Liver (tissue), 9 donors: ENCODE data around the gene LNX1. TPM values are rescaled to one million over a fixed set of nuclear protein-coding genes. Genes with fewer than 3 reads are reported as not detected.

Experiments used
- DNase-seq: peaks from one replicate; pipeline ENCODE4 v3.0.0-alpha.2; 2017; ENCODE audit warnings: low spot score
- H3K27ac ChIP-seq, 2 donors: one replicate each; pipeline ENCODE4 v1.7.0; 2013; ENCODE audit warnings: inconsistent platforms in 2 of 2, low read length in 2 of 2, control low read depth in 1 of 2, low read depth in 1 of 2, mild to moderate bottlenecking in 1 of 2
- H3K27me3 ChIP-seq, 4 donors: one replicate each; pipeline versions ENCODE4 v1.6.1 to v1.7.0; 2013; ENCODE audit warnings: low read length in 3 of 4, inconsistent platforms in 1 of 4, mild to moderate bottlenecking in 1 of 4, moderate library complexity in 1 of 4; ENCODE audit not compliant: control insufficient read depth in 4 of 4, insufficient read depth in 4 of 4
- H3K36me3 ChIP-seq, 4 donors: one replicate each; pipeline versions ENCODE4 v1.6.1 to v1.7.0; 2013; ENCODE audit warnings: low read length in 3 of 4, mild to moderate bottlenecking in 3 of 4, low read depth in 1 of 4, moderate library complexity in 1 of 4; ENCODE audit not compliant: control insufficient read depth in 4 of 4, insufficient read depth in 3 of 4
- H3K4me1 ChIP-seq, 4 donors: one replicate each; pipeline versions ENCODE4 v1.6.1 to v1.7.0; 2013; ENCODE audit warnings: low read length in 3 of 4, mild to moderate bottlenecking in 3 of 4, moderate library complexity in 1 of 4; ENCODE audit not compliant: control insufficient read depth in 4 of 4, insufficient read depth in 4 of 4
- H3K4me3 ChIP-seq, 3 donors: one replicate each; pipeline versions ENCODE4 v1.6.1 to v1.7.0; 2013; ENCODE audit warnings: low read length in 3 of 3, control low read depth in 1 of 3, low read depth in 1 of 3, mild to moderate bottlenecking in 1 of 3
- H3K9ac ChIP-seq, 2 donors: one replicate each; pipeline ENCODE4 v1.7.0; 2013; ENCODE audit warnings: low read length in 2 of 2, mild to moderate bottlenecking in 2 of 2, moderate library complexity in 2 of 2, control low read depth in 1 of 2, low read depth in 1 of 2
- H3K9me3 ChIP-seq, 4 donors: one replicate each; pipeline versions ENCODE4 v1.6.1 to v1.7.0; 2013; ENCODE audit warnings: low read length in 3 of 4; ENCODE audit not compliant: control insufficient read depth in 4 of 4
- ATF3 ChIP-seq: IDR thresholded peaks from 2 replicates; pipeline ENCODE4 v1.6.1; 2016; ENCODE audit warnings: antibody characterized with exemption
- EGR1 ChIP-seq, 2 donors: IDR thresholded peaks; 2 replicates each; pipeline ENCODE4 v1.6.1; 2016 to 2018; ENCODE audit warnings: antibody characterized with exemption in 2 of 2, low read depth in 2 of 2
- FOXA1 ChIP-seq: IDR thresholded peaks from 2 replicates; pipeline ENCODE4 v1.6.1; 2016; ENCODE audit warnings: antibody characterized with exemption
- GABPA ChIP-seq, 2 donors: IDR thresholded peaks in 1 of 2; conservative IDR thresholded peaks in 1 of 2; 2 replicates each; pipeline ENCODE4 v1.6.1; 2016; ENCODE audit warnings: antibody characterized with exemption in 2 of 2, mild to moderate bottlenecking in 1 of 2, moderate library complexity in 1 of 2
- HNF4A ChIP-seq, 2 donors: conservative IDR thresholded peaks; 2 replicates each; pipeline ENCODE4 v1.6.1; 2016; ENCODE audit warnings: antibody characterized with exemption in 2 of 2, mild to moderate bottlenecking in 2 of 2
- HNF4G ChIP-seq: IDR thresholded peaks from 2 replicates; pipeline ENCODE4 v1.6.1; 2016; ENCODE audit warnings: antibody characterized with exemption
- JUND ChIP-seq, 2 donors: IDR thresholded peaks; 2 replicates each; pipeline ENCODE4 v1.6.1; 2016; ENCODE audit warnings: antibody characterized with exemption in 2 of 2
- MAX ChIP-seq: IDR thresholded peaks from 2 replicates; pipeline ENCODE4 v1.6.1; 2016; ENCODE audit warnings: antibody characterized with exemption
- NR2F2 ChIP-seq: IDR thresholded peaks from 2 replicates; pipeline ENCODE4 v1.6.1; 2016; ENCODE audit warnings: antibody characterized with exemption
- RAD21 ChIP-seq, 2 donors: IDR thresholded peaks; 2 replicates each; pipeline ENCODE4 v1.6.1; 2016; ENCODE audit warnings: antibody characterized with exemption in 2 of 2, mild to moderate bottlenecking in 2 of 2
- REST ChIP-seq: IDR thresholded peaks from 2 replicates; pipeline ENCODE4 v1.6.1; 2016; ENCODE audit warnings: antibody characterized with exemption, mild to moderate bottlenecking
- RXRA ChIP-seq, 2 donors: IDR thresholded peaks; 2 replicates each; pipeline ENCODE4 v1.6.1; 2017 to 2018; ENCODE audit warnings: antibody characterized with exemption in 2 of 2, mild to moderate bottlenecking in 1 of 2
- SP1 ChIP-seq: IDR thresholded peaks from 2 replicates; pipeline ENCODE4 v1.6.1; 2018; ENCODE audit warnings: antibody characterized with exemption, mild to moderate bottlenecking
- TAF1 ChIP-seq: conservative IDR thresholded peaks from 2 replicates; pipeline ENCODE4 v1.6.1; 2016; ENCODE audit warnings: antibody characterized with exemption, mild to moderate bottlenecking
- YY1 ChIP-seq: IDR thresholded peaks from 2 replicates; pipeline ENCODE4 v1.6.1; 2016; ENCODE audit warnings: antibody characterized with exemption, mild to moderate bottlenecking
- ZBTB33 ChIP-seq: IDR thresholded peaks from 2 replicates; pipeline ENCODE4 v1.6.1; 2016; ENCODE audit warnings: antibody characterized with exemption
- WGBS: extraction: QIAGEN DNeasy Blood & Tissue Kit; methylation state at CpG from one replicate; pipeline ENCODE4 v1.1.7; 2013; 5-methylcytosine and 5-hydroxymethylcytosine counted together
- polyA plus RNA-seq, 2 donors: library from polyadenylated mRNA; stranded (reverse) in 1 of 2; unstranded in 1 of 2; fragments of 200-250 nt in 1 of 2; fragments of >200 nt in 1 of 2; fragmentation: Nextera tagmentation in 1 of 2; extraction: Ambion mirVana in 1 of 2; gene quantifications; one replicate each; pipeline versions ENCODE4 v1.2.1 to v1.2.3, GENCODE V29; 2013 to 2015
- total RNA-seq, 2 donors: library from RNA; depleted of rRNA; stranded (reverse); fragments of >200 nt; gene quantifications; one replicate each; pipeline ENCODE4 v1.2.3, GENCODE V29; 2014
- donor health status: healthy.
- donor health status: healthy.
- donor health status: healthy.
- donor health status: healthy.
- donor health status: healthy.

The LNX1 gene
- total and polyA plus RNA-seq, 4 donors = 1.5 to 3.4 (median 2.3) TPM

GRCh38 chr4:53505947-53506346 lies 85.3 kb downstream of the LNX1 start:
- Histone ChIP-seq H3K9ac (no peak overlapping the region), H3K9me3 (no peaks in the 10 kb centered on the region), H3K27me3 (no peaks in the 10 kb centered on the region), H3K27ac (no peak overlapping the region), H3K4me3 (no peak overlapping the region), H3K36me3 (peaks cover 0 to 2% (median 0%) of the 10 kb centered on the region in 4 donors), H3K4me1 (peaks cover 0 to 11% (median under 1%) of the 10 kb centered on the region in 4 donors)
- 92% methylated on average over 2 of the region's 2 CpGs for WGBS
- peak; percentile 55 to 63 for TF ChIP-seq RAD21 (IDR thresholded peaks at IDR 0.05)
- no peak for TF ChIP-seq JUND (IDR thresholded peaks at IDR 0.05)
- no peak for DNase-seq

- TF ChIP-seq MAX = no peak
- TF ChIP-seq HNF4A (conservative IDR thresholded peaks at IDR 0.05) = no peak
- no peak for TF ChIP-seq NR2F2
- TF ChIP-seq SP1 = no peak
- TF ChIP-seq ATF3 = no peak
- TF ChIP-seq FOXA1 = no peak
- no peak for TF ChIP-seq REST
- no peak for TF ChIP-seq YY1
- no peak for TF ChIP-seq TAF1
- no peak for TF ChIP-seq RXRA (IDR thresholded peaks at IDR 0.05)
- 96% methylated on average over 1 of the region's 1 CpG for WGBS
Measured at GRCh38 chr4:53502094-53502493, 89.2 kb downstream of the LNX1 start.

GRCh38 chr4:53501561-53501960 lies 89.7 kb downstream of the LNX1 start:
- DNase-seq = no peak
- peaks cover 0 to 4% (median 0%) of the 10 kb centered on the region in 4 donors for H3K4me1 ChIP-seq
- peaks cover 0 to 2% (median 0%) of the 10 kb centered on the region in 4 donors for H3K36me3 ChIP-seq
- H3K4me3 ChIP-seq = no peak overlapping the region
- H3K27ac ChIP-seq = no peak overlapping the region
- H3K27me3 ChIP-seq = no peaks in the 10 kb centered on the region
- no peaks in the 10 kb centered on the region for H3K9me3 ChIP-seq
- WGBS = 94% methylated on average over 4 of the region's 4 CpGs
- no peak overlapping the region for H3K9ac ChIP-seq
- TF ChIP-seq HNF4A (conservative IDR thresholded peaks at IDR 0.05) (no peak), MAX (no peak), ATF3 (no peak), RAD21 (IDR thresholded peaks at IDR 0.05) (no peak), FOXA1 (no peak), HNF4G (no peak), REST (no peak), YY1 (no peak), GABPA (IDR thresholded peaks at IDR 0.05 in 1 of 2, conservative IDR thresholded peaks at IDR 0.05 in 1 of 2) (no peak), NR2F2 (no peak), SP1 (no peak), EGR1 (IDR thresholded peaks at IDR 0.05; ENCODE audit: low read depth in 2 of 2) (no peak), JUND (IDR thresholded peaks at IDR 0.05) (no peak), RXRA (IDR thresholded peaks at IDR 0.05) (no peak), ZBTB33 (no peak), TAF1 (no peak)

More at GRCh38 chr4:53502094-53502493, 89.2 kb downstream of the LNX1 start:
- peaks cover 0 to 4% (median 0%) of the 10 kb centered on the region in 4 donors for H3K4me1 ChIP-seq
- no peaks in the 10 kb centered on the region for H3K9me3 ChIP-seq
- peaks cover 0 to 2% (median 0%) of the 10 kb centered on the region in 4 donors for H3K36me3 ChIP-seq
- no peak overlapping the region for H3K27ac ChIP-seq
- H3K27me3 ChIP-seq = no peaks in the 10 kb centered on the region
- H3K9ac ChIP-seq = no peak overlapping the region
- DNase-seq = no peak
- no peak overlapping the region for H3K4me3 ChIP-seq
